GM18951 (cell line): ENCODE measurements around the gene PLA2G4B.

ENCODE experiments used
- POLR2A ChIP-seq: IDR thresholded peaks from 4 replicates; pipeline ENCODE4 v1.6.1; 2011; ENCODE audit warnings: mild to moderate bottlenecking; ENCODE audit not compliant: insufficient read length, insufficient read depth; ENCODE audit errors: extremely low read depth
- in situ Hi-C: fragments of 300-500 bp; cut with MboI; formaldehyde crosslinking; loops from one replicate; pipeline ENCODE4 v1.12.0; 2022; ENCODE audit warnings: low sequenced_read_pairs, mixed read lengths, inconsistent platforms; ENCODE audit not compliant: unreplicated experiment

PLA2G4B gene

GRCh38 chr15:41878355-41878699 lies 39.7 kb downstream of the PLA2G4B start:
- no peak for TF ChIP-seq POLR2A
- in situ Hi-C loops, result no loop called here

GRCh38 chr15:41879321-41879845 lies 40.7 kb downstream of the PLA2G4B start:
- TF ChIP-seq POLR2A, result no peak
- in situ Hi-C loops, result no loop called here

- no peak for TF ChIP-seq POLR2A
- in situ Hi-C loops, result no loop called here
These were observed 41.7 kb downstream of the PLA2G4B start for GRCh38 chr15:41880156-41880877.

- in situ Hi-C loops, result no loop called here
- no peak for TF ChIP-seq POLR2A
These were observed 42.4 kb downstream of the PLA2G4B start for GRCh38 chr15:41881086-41881485.

GRCh38 chr15:41881550-41881919 lies 42.9 kb downstream of the PLA2G4B start:
- in situ Hi-C loops, result no loop called here
- TF ChIP-seq POLR2A, result no peak

GRCh38 chr15:41881920-41882688 lies 43.5 kb downstream of the PLA2G4B start:
- in situ Hi-C loops, result no loop called here

DNA sequence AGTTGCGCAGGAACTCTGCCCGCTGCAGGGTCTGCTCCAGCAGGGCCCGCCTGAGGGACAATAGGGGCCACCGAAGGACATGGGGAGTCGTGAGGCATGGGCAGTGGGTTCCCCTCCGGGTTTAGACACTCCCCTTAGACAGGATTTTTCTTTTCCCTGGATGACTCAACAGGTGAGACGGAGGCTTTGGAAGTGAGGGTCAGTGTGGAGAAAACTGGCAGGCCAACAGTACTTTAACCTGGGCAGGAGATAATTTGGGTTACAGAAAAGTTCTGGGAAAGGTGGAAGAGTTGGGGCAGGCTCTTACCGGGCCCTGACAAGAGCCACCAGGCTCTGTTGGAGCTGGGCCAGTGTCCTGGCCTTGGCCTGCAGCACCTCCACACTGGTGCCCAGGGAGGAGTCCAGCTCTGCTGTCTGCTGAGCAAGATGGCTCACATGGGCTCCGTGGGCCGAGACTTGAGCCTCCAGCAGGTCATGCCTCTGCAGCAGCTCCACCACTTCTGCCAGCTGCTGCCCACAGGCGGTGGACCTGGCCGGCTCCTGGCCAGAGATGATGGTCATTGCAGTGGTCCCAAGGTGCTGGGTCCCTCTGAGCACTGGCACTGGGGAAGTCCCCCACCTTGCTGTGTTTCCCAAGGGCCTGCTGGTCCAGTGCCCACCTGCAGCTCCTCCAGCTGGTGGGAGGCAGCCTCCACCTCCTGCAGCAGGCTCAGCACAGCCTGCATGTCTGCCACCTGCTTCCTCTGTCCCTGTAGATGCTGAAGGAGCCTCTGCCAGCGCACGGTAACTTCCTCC lies 44.2 kb downstream of the PLA2G4B start:
- in situ Hi-C loops, result no loop called here
- TF ChIP-seq POLR2A, result no peak

More at GRCh38 chr15:41881920-41882688, 43.5 kb downstream of the PLA2G4B start:
- no peak for TF ChIP-seq POLR2A

GRCh38 chr15:41883484-41883825 lies 44.8 kb downstream of the PLA2G4B start:
- TF ChIP-seq POLR2A, result no peak
- in situ Hi-C loops, result no loop called here

- in situ Hi-C loops, result no loop called here
- no peak for TF ChIP-seq POLR2A
These were observed 45.8 kb downstream of the PLA2G4B start for GRCh38 chr15:41884458-41884857.

GRCh38 chr15:41885321-41885720 lies 46.7 kb downstream of the PLA2G4B start:
- TF ChIP-seq POLR2A, result no peak

GRCh38 chr15:41885841-41886240 lies 47.2 kb downstream of the PLA2G4B start:
- TF ChIP-seq POLR2A, result no peak
- in situ Hi-C loops, result no loop called here

More at GRCh38 chr15:41885321-41885720, 46.7 kb downstream of the PLA2G4B start:
- in situ Hi-C loops, result no loop called here

DNA sequence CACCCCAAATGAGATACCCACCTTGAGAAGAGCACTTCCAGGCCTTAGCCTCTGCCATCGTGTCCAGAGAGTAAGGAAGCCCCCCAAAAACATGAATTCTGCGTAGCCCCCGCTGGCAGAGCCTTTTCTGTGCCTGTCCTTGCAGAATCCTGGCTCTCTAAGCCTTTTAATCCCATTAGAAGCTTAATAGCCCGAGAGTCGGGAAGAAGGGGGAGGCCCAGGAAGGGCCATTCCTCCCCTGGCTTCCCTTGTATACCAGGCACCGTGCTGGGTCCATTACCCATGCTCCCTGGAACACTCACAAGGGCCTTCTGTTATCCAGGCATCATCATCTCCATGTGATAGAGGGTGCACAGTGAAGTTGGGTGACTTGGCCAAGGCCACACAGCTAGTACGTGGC lies 48.1 kb downstream of the PLA2G4B start:
- in situ Hi-C loops, result no loop called here
- TF ChIP-seq POLR2A, result no peak

GRCh38 chr15:41887161-41887560 lies 48.5 kb downstream of the PLA2G4B start:
- in situ Hi-C loops, result no loop called here
- TF ChIP-seq POLR2A, result no peak
